Nephron (organoid): ENCODE data around the gene KIAA1210.
"Not testable (repeated sequence)": the region's sequence is repeated elsewhere in the genome, so short reads cannot be mapped to it uniquely, and the experiment has no call there.

Experiments used
- H3K27ac Mint-ChIP-seq, 3 experiments: 2 replicates each; pipeline ENCODE4 v1.8.0; 2020; ENCODE audit warnings: mixed read lengths in 3 of 3, mild to moderate bottlenecking in 2 of 3, moderate library complexity in 1 of 3
- H3K27me3 Mint-ChIP-seq: 2 replicates; pipeline ENCODE4 v1.8.0; 2021; ENCODE audit warnings: low read depth, mild to moderate bottlenecking, moderate library complexity, mixed read lengths
- H3K36me3 Mint-ChIP-seq: 2 replicates; pipeline ENCODE4 v1.8.0; 2020; ENCODE audit warnings: low read depth, mixed read lengths
- H3K4me1 Mint-ChIP-seq: 2 replicates; pipeline ENCODE4 v1.8.0; 2020; ENCODE audit warnings: mixed read lengths
- H3K4me3 Mint-ChIP-seq, 3 experiments: 2 replicates each; pipeline ENCODE4 v1.8.0; 2020; ENCODE audit warnings: mild to moderate bottlenecking in 3 of 3, mixed read lengths in 3 of 3, moderate library complexity in 2 of 3
- H3K9me3 Mint-ChIP-seq: 2 replicates; pipeline ENCODE4 v1.8.0; 2020; ENCODE audit warnings: mixed read lengths
- TF ChIP-seq, protein P1 (sequence below), 3 experiments: fragments of 200-600 bp; sonication (generic); IDR thresholded peaks; one replicate each; pipeline ENCODE4 v1.5.0; 2021; ENCODE audit warnings: antibody characterized with exemption in 3 of 3; ENCODE audit not compliant: unreplicated experiment in 3 of 3

The KIAA1210 gene

GRCh38 chrX:119042996-119043395 lies 84.6 kb downstream of the KIAA1210 start:
- Mint-ChIP-seq H3K27me3 (no peaks in the 10 kb centered on the region), H3K36me3 (no peaks in the 10 kb centered on the region), H3K9me3 (peaks cover 9% of the 10 kb centered on the region), H3K4me3 (no peak overlapping the region), H3K27ac (no peak overlapping the region), H3K4me1 (no peaks in the 10 kb centered on the region)
- TF ChIP-seq, protein P1, sequence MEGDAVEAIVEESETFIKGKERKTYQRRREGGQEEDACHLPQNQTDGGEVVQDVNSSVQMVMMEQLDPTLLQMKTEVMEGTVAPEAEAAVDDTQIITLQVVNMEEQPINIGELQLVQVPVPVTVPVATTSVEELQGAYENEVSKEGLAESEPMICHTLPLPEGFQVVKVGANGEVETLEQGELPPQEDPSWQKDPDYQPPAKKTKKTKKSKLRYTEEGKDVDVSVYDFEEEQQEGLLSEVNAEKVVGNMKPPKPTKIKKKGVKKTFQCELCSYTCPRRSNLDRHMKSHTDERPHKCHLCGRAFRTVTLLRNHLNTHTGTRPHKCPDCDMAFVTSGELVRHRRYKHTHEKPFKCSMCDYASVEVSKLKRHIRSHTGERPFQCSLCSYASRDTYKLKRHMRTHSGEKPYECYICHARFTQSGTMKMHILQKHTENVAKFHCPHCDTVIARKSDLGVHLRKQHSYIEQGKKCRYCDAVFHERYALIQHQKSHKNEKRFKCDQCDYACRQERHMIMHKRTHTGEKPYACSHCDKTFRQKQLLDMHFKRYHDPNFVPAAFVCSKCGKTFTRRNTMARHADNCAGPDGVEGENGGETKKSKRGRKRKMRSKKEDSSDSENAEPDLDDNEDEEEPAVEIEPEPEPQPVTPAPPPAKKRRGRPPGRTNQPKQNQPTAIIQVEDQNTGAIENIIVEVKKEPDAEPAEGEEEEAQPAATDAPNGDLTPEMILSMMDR (IDR thresholded peaks at IDR 0.05; ENCODE audit: unreplicated experiment in 3 of 3): no peak

GRCh38 chrX:119042040-119042439 lies 85.6 kb downstream of the KIAA1210 start:
- H3K27me3 Mint-ChIP-seq: no peaks in the 10 kb centered on the region
- H3K36me3 Mint-ChIP-seq: no peaks in the 10 kb centered on the region
- TF ChIP-seq, protein P1 (IDR thresholded peaks at IDR 0.05; ENCODE audit: unreplicated experiment in 3 of 3): no peak
- no peak overlapping the region for H3K27ac Mint-ChIP-seq
- no peak overlapping the region for H3K4me3 Mint-ChIP-seq
- H3K9me3 Mint-ChIP-seq: peaks cover 8% of the 10 kb centered on the region
- H3K4me1 Mint-ChIP-seq: no peaks in the 10 kb centered on the region

- Mint-ChIP-seq H3K4me3 (no peak overlapping the region), H3K27ac (peak overlapping the region in 1 of 3 experiments; percentile 47), H3K4me1 (no peaks in the 10 kb centered on the region), H3K27me3 (no peaks in the 10 kb centered on the region), H3K9me3 (peaks cover 10% of the 10 kb centered on the region), H3K36me3 (no peaks in the 10 kb centered on the region)
- TF ChIP-seq, protein P1 (IDR thresholded peaks at IDR 0.05; ENCODE audit: unreplicated experiment in 3 of 3): no peak
Measured at GRCh38 chrX:119041175-119041574, 86.4 kb downstream of the KIAA1210 start.

DNA sequence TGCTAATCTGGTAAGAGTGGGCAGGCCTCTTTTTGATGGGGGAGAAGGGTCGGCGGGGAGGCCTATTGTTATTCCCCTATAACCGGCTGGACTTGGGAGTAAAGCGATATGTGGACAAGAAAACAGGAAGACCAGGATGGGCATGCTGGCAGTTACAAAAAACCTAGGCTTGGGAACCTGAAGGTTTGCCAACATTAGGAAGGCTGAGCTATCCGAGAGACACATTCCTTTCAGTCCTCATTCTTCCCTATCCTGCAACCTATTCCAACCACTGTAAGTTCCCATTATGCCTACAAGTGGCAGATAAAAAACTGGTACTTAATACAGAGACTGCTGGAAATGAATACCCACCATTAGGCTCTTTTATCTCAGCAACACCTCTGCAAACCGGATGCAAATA lies 87.2 kb downstream of the KIAA1210 start:
- no peaks in the 10 kb centered on the region for H3K4me1 Mint-ChIP-seq
- peaks cover 13% of the 10 kb centered on the region for H3K9me3 Mint-ChIP-seq
- no peak overlapping the region for H3K4me3 Mint-ChIP-seq
- H3K27me3 Mint-ChIP-seq: no peaks in the 10 kb centered on the region
- H3K36me3 Mint-ChIP-seq: no peaks in the 10 kb centered on the region
- H3K27ac Mint-ChIP-seq: no peak overlapping the region
- TF ChIP-seq, protein P1 (IDR thresholded peaks at IDR 0.05; ENCODE audit: unreplicated experiment in 3 of 3): no peak

DNA sequence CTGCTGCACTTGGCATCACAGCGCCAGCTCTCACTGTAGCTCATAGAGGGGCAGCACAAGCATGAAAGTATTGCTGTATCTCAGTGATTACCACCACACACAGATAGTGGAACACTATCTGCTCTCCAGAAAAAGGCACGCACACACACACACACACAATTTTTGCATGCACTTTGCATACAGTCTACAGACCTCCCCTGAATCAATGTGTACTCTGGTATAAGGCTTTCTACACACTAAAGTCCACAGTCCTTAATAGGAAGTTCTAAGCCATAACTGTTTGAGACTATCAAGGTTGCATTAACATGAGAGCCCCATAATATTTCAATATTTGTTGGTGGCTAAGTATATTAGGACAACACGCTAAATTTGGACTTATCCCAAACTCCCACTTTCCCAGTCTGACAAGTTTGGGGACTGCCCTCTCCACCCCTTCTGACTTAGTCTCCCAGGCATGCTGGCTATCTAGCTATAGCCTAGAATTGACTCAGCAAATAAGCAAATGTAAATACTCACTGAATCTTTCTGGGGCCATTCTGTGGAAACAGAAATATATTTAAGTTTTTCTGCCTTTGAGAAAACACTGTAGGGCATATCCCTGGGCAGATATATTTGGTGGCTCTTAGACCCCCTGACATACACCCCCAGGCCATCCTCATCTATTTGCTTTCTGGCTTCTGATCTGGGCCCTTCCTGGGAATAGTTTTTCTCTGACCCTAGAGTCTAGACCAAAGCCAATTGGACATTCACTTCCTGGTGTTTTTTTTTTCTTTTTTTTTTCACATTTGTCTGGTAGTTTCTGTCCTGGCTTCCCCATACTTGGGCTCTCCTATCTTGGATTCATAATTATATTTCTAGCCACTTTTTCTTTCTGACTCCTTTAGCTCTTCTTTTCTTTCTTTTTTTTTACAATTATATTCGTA lies 91.2 kb downstream of the KIAA1210 start:
- TF ChIP-seq, protein P1 (IDR thresholded peaks at IDR 0.05; ENCODE audit: unreplicated experiment in 3 of 3): no peak
- Mint-ChIP-seq H3K4me3 (no peak overlapping the region), H3K27me3 (no peaks in the 10 kb centered on the region), H3K4me1 (no peaks in the 10 kb centered on the region), H3K27ac (no peak overlapping the region), H3K36me3 (no peaks in the 10 kb centered on the region), H3K9me3 (peaks cover 41% of the 10 kb centered on the region)

DNA sequence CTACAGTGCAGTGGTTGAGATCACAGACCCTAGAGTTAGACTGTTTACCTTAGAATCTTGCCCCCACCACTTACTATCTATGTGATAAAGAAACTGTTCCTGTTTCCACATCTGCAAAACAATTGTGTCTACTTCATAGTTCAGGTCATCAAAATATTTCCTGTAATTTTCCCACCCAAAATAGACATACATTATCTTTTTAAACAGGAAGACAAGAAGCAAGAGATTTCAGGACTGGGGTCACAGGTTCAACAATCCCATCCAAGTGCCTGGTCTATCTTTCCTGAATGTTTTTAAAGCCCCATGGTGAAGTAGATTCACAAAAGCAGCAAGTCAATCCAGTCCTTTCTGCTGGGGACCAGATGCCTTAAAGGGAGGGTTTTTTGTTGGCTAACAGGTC lies 96.6 kb downstream of the KIAA1210 start:
- TF ChIP-seq, protein P1 (IDR thresholded peaks at IDR 0.05; ENCODE audit: unreplicated experiment in 3 of 3): no peak
- Mint-ChIP-seq H3K27me3 (no peaks in the 10 kb centered on the region), H3K27ac (no peak overlapping the region), H3K4me1 (no peaks in the 10 kb centered on the region), H3K36me3 (no peaks in the 10 kb centered on the region), H3K9me3 (peaks cover 47% of the 10 kb centered on the region), H3K4me3 (no peak overlapping the region)

DNA sequence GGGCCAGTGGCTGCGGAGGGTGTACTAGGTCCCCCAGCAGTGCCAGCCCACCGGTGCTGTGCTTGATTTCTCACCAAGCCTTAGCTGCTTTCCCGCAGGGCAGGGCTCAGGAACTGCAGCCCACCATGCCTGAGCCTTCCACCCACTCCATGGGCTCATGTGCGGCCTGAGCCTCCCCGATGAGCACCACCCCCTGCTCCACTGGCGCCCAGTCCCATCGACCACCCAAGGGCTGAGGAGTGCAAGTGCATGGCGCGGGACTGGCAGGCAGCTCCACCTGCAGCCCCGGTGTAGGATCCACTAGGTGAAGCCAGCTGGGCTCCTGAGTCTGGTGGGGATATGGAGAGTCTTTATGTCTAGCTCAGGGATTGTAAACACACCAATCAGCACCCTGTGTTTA lies 98.0 kb downstream of the KIAA1210 start:
- not testable (repeated sequence) for H3K27ac Mint-ChIP-seq, H3K4me3 Mint-ChIP-seq, H3K4me1 Mint-ChIP-seq, H3K27me3 Mint-ChIP-seq, H3K36me3 Mint-ChIP-seq
- H3K9me3 Mint-ChIP-seq: peaks cover 49% of the 10 kb centered on the region
